GM21360 (cell line): ENCODE results near the gene FAM240A.

Experiments used
- ATAC-seq: cut with Tn5 transposase; IDR thresholded peaks from one replicate; pipeline ENCODE4 v1.9.1; 2021; ENCODE audit warnings: mild to moderate bottlenecking, moderate library complexity; ENCODE audit not compliant: unreplicated experiment

The FAM240A gene

GRCh38 chr3:46671541-46672348, 59.4 kb downstream of the FAM240A start:
- ATAC-seq, result no peak

- ATAC-seq, result no peak
Measured at GRCh38 chr3:46672349-46672695, 60.0 kb downstream of the FAM240A start.

GRCh38 chr3:46673151-46674030, 61.1 kb downstream of the FAM240A start:
- ATAC-seq, result no peak

DNA sequence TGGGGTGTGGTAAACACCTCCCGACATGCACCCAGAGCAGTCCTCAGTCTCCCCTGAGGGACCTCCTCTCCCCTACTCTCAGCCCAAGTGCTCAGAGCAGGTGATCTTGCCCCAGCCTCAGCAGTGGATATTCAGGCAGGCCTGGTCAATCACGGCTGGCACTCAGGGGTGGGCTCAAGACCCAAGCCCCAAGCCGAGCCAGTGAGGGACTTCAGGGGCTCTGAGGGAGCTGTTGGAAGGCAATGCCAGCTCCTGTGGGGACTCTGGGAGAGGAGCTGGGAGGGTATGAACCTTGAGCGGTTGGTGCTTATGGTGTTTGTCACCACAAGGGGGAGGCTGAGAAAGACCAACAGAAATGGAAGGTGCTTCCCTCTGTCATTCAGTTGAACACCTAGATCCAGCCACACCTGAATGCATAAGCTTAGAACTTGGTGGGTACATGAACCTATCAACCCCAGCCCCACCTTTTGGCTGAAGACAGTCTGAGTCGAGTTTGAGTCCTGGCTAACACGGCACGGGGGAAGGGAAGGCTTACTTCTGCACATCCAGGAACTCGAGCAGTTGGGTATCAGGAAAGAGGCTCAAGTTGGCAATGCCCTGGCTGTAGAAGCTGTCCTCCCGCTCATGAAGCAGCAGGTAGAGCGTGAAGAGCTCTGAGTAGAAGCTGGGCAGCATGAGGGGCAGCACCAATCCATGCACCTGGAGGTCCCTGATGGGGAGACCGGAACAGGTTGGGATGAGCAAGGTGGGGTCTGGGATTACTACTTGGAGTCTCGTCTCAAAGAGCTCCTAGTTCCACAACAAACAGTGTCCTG, 61.9 kb downstream of the FAM240A start:
- ATAC-seq, result no peak

GRCh38 chr3:46675426-46675825, 63.1 kb downstream of the FAM240A start:
- ATAC-seq, result no peak
